HCT116 (cell line): Measurements from ENCODE around the gene PVALEF. TPM values are rescaled to one million over a fixed set of nuclear protein-coding genes. Genes with fewer than 3 reads are reported as not detected.

ENCODE experiments used
- ATAC-seq: fragments of 200-7000 bp; cut with Tn5 transposase; 2 replicates; pipeline ENCODE4 v1.9.1; 2020; ENCODE audit warnings: mild to moderate bottlenecking, moderate library complexity
- BruUV-seq: library from RNA; stranded (reverse); fragments of 400-500 nt; replicated peaks from 2 replicates; lab custom pipeline; 2021; lab: Mats Ljungman, UMichigan
- CTCF ChIA-PET: fragments of 300-600 bp; sonication (Branson Sonifier 250); formaldehyde crosslinking; loops from one replicate; lab custom pipeline; 2021; ENCODE audit warnings: antibody characterized with exemption; lab: Charles Lee
- POLR2A ChIA-PET: fragments of 300-600, 350-600 bp; sonication (Branson Sonifier 250); formaldehyde crosslinking; loops from one replicate; lab custom pipeline; 2021; ENCODE audit warnings: antibody characterized with exemption; lab: Charles Lee
- RAD21 ChIA-PET, 2 experiments: fragments of 300-600 bp; sonication (Branson Sonifier 250); formaldehyde crosslinking; loops; one replicate each; lab custom pipeline; 2023; ENCODE audit warnings: low total read pairs in 2 of 2; ENCODE audit not compliant: uncharacterized antibody in 2 of 2, unreplicated experiment in 2 of 2, low non-redundant PET in 1 of 2; lab: Charles Lee
- DNase-seq: peaks from one replicate; pipeline ENCODE4 v3.0.0-alpha.2; 2010; ENCODE audit warnings: low read depth, low spot score
- H2AFZ ChIP-seq: fragments of 200-600 bp; shearing (Covaris generic), sonication (generic); 2 replicates; pipeline ENCODE4 v1.6.1; 2017; ENCODE audit warnings: low read depth, mixed run types, mixed read lengths, antibody characterized with exemption, low read length; ENCODE audit not compliant: poor library complexity, severe bottlenecking
- H3K27ac ChIP-seq: 2 replicates; pipeline ENCODE4 v1.5.1; 2012; ENCODE audit warnings: low read depth, low read length
- H3K27me3 ChIP-seq: fragments of 200-600 bp; sonication (generic); 2 replicates; pipeline ENCODE4 v1.6.1; 2016; ENCODE audit warnings: mixed run types, low read length, mixed read lengths; ENCODE audit not compliant: insufficient read depth
- H3K36me3 ChIP-seq, 2 experiments: fragments of 200-500 bp in 1 of 2; fragments of 200-600 bp in 1 of 2; sonication (Bioruptor generic) in 1 of 2; sonication (generic) in 1 of 2; 2 replicates each; pipeline versions ENCODE4 v1.5.1 to v1.6.1; 2014 to 2016; ENCODE audit warnings: low read length in 2 of 2, inconsistent platforms in 1 of 2, mixed read lengths in 1 of 2, mixed run types in 1 of 2; ENCODE audit not compliant: insufficient read depth in 2 of 2, control insufficient read depth in 1 of 2
- H3K4me1 ChIP-seq, 2 experiments: fragments of 200-600 bp in 1 of 2; sonication (generic) in 1 of 2; 2 replicates each; pipeline versions ENCODE4 v1.5.1 to v1.6.1; 2012 to 2017; ENCODE audit warnings: low read length in 2 of 2, inconsistent platforms in 1 of 2, mild to moderate bottlenecking in 1 of 2, mixed read lengths in 1 of 2, mixed run types in 1 of 2, moderate library complexity in 1 of 2; ENCODE audit not compliant: insufficient read depth in 2 of 2, control insufficient read depth in 1 of 2
- H3K4me2 ChIP-seq: fragments of 200-600 bp; sonication (generic); 2 replicates; pipeline ENCODE4 v1.6.1; 2017; ENCODE audit warnings: mixed run types, low read length, mixed read lengths
- H3K4me3 ChIP-seq, 2 experiments: fragments of 200-600 bp in 1 of 2; sonication (generic) in 1 of 2; replicated peaks in 1 of 2; 2 replicates each; pipeline ENCODE4 v1.5.1; 2011 to 2016; ENCODE audit warnings: low read length in 2 of 2, control low read depth in 1 of 2, low read depth in 1 of 2, mild to moderate bottlenecking in 1 of 2, mixed read lengths in 1 of 2, mixed run types in 1 of 2
- H3K79me2 ChIP-seq: fragments of 200-600 bp; sonication (generic); 2 replicates; pipeline ENCODE4 v1.6.1; 2017; ENCODE audit warnings: mild to moderate bottlenecking, mixed run types, low read length, moderate library complexity, mixed read lengths; ENCODE audit not compliant: insufficient read depth
- H3K9ac ChIP-seq: fragments of 200-600 bp; sonication (generic); 2 replicates; pipeline ENCODE4 v1.6.1; 2016; ENCODE audit warnings: low read length, mixed read lengths
- H3K9me2 ChIP-seq: fragments of 200-600 bp; sonication (generic), shearing (Covaris generic); 2 replicates; pipeline ENCODE4 v1.6.1; 2017; ENCODE audit warnings: mixed run types, mild to moderate bottlenecking, moderate library complexity; ENCODE audit not compliant: insufficient read depth
- H3K9me3 ChIP-seq, 2 experiments: fragments of 200-500 bp in 1 of 2; fragments of 200-600 bp in 1 of 2; sonication (Bioruptor generic) in 1 of 2; sonication (generic) in 1 of 2; 2 replicates each; pipeline ENCODE4 v1.6.1; 2014 to 2017; ENCODE audit warnings: low read length in 2 of 2, mixed read lengths in 2 of 2, inconsistent platforms in 1 of 2, low read depth in 1 of 2, mild to moderate bottlenecking in 1 of 2, mixed run types in 1 of 2, moderate library complexity in 1 of 2; ENCODE audit not compliant: control insufficient read depth in 1 of 2, insufficient read depth in 1 of 2
- H4K20me1 ChIP-seq: fragments of 200-600 bp; sonication (generic), shearing (Covaris generic); 2 replicates; pipeline ENCODE4 v1.6.1; 2017; ENCODE audit warnings: mixed run types, mild to moderate bottlenecking, moderate library complexity; ENCODE audit not compliant: insufficient read depth
- CBX3 ChIP-seq: IDR thresholded peaks from 2 replicates; pipeline ENCODE4 v1.6.1; 2012; ENCODE audit warnings: low read depth
- EGR1 ChIP-seq: IDR thresholded peaks from 2 replicates; pipeline ENCODE4 v1.6.1; 2012; ENCODE audit warnings: low read depth
- FOSL1 ChIP-seq: IDR thresholded peaks from 2 replicates; pipeline ENCODE4 v1.6.1; 2012; ENCODE audit warnings: low read depth
- JUND ChIP-seq: IDR thresholded peaks from 2 replicates; pipeline ENCODE4 v1.6.1; 2012
- POLR2AphosphoS5 ChIP-seq: IDR thresholded peaks from 2 replicates; pipeline ENCODE4 v1.6.1; 2011; ENCODE audit warnings: mild to moderate bottlenecking, low read depth, low read length, moderate library complexity
- RAD21 ChIP-seq: IDR thresholded peaks from 2 replicates; pipeline ENCODE4 v1.6.1; 2012; ENCODE audit warnings: low read depth, mild to moderate bottlenecking
- REST ChIP-seq: IDR thresholded peaks from 2 replicates; pipeline ENCODE4 v1.6.1; 2012; ENCODE audit warnings: low read depth
- YY1 ChIP-seq: IDR thresholded peaks from 2 replicates; pipeline ENCODE4 v1.6.1; 2011; ENCODE audit warnings: low read length, low read depth, moderate library complexity, mild to moderate bottlenecking; ENCODE audit not compliant: insufficient replicate concordance; ENCODE audit errors: extremely low read depth
- ZBTB33 ChIP-seq: IDR thresholded peaks from 2 replicates; pipeline ENCODE4 v1.6.1; 2011; ENCODE audit warnings: mild to moderate bottlenecking, low read length, moderate library complexity; ENCODE audit not compliant: insufficient replicate concordance; ENCODE audit errors: extremely low read depth
- ZFX ChIP-seq: fragments of 450-650 bp; IDR thresholded peaks from 2 replicates; pipeline ENCODE4 v1.6.1; 2017
- intact Hi-C: fragments of 100-400 bp; cut with micrococcal nuclease; formaldehyde crosslinking; loops from 2 replicates; pipeline ENCODE4 v1.10.0; 2022
- total RNA-seq: library from RNA; stranded (reverse); gene quantifications from one replicate; pipeline ENCODE4 v1.2.1, GENCODE V29; 2021; ENCODE audit not compliant: unreplicated experiment
- TF ChIP-seq, protein P1 (sequence below), 3 experiments: fragments of 200-600 bp in 1 of 3; sonication (generic) in 1 of 3; IDR thresholded peaks in 2 of 3; conservative IDR thresholded peaks in 1 of 3; 2 replicates each; pipeline ENCODE4 v1.5.1; 2012 to 2017; ENCODE audit warnings: low read depth in 2 of 3, low read length in 2 of 3, antibody characterized with exemption in 1 of 3, borderline replicate concordance in 1 of 3, control low read depth in 1 of 3, mild to moderate bottlenecking in 1 of 3, mixed read lengths in 1 of 3, mixed run types in 1 of 3, moderate library complexity in 1 of 3; ENCODE audit not compliant: insufficient read depth in 1 of 3

Gene PVALEF
- total RNA-seq, 1 experiment from 2014 or later, result not detected

- H3K4me1 ChIP-seq, result no peaks in the 10 kb centered on the region
- no peak overlapping the region for H2AFZ ChIP-seq
- H3K9me2 ChIP-seq, result no peaks in the 10 kb centered on the region
- H3K4me3 ChIP-seq, result no peak overlapping the region
- ChIA-PET CTCF (no interaction called here), RAD21 (no interaction called here), POLR2A (no interaction called here)
- no peak overlapping the region for H3K4me2 ChIP-seq
- TF ChIP-seq FOSL1, result no peak
- no peak for TF ChIP-seq EGR1
- TF ChIP-seq YY1, result no peak
- no peak for TF ChIP-seq JUND
- no peak for TF ChIP-seq CBX3
- DNase-seq (no peak), ATAC-seq (no peak)
- no peaks in the 10 kb centered on the region for H3K36me3 ChIP-seq
- no TSS peak for BruUV-seq
- H3K9ac ChIP-seq, result no peak overlapping the region
- no peaks in the 10 kb centered on the region for H3K79me2 ChIP-seq
- no peaks in the 10 kb centered on the region for H4K20me1 ChIP-seq
- no peak overlapping the region for H3K27ac ChIP-seq
- peaks cover 0 to 6% of the 10 kb centered on the region in 2 experiments; a peak in 1 of 4 replicates for H3K9me3 ChIP-seq
- H3K27me3 ChIP-seq, result no peaks in the 10 kb centered on the region
- intact Hi-C loops, result no loop called here
These were observed 14.6 kb downstream of the PVALEF start for GRCh38 chr17:81179861-81180260.

DNA sequence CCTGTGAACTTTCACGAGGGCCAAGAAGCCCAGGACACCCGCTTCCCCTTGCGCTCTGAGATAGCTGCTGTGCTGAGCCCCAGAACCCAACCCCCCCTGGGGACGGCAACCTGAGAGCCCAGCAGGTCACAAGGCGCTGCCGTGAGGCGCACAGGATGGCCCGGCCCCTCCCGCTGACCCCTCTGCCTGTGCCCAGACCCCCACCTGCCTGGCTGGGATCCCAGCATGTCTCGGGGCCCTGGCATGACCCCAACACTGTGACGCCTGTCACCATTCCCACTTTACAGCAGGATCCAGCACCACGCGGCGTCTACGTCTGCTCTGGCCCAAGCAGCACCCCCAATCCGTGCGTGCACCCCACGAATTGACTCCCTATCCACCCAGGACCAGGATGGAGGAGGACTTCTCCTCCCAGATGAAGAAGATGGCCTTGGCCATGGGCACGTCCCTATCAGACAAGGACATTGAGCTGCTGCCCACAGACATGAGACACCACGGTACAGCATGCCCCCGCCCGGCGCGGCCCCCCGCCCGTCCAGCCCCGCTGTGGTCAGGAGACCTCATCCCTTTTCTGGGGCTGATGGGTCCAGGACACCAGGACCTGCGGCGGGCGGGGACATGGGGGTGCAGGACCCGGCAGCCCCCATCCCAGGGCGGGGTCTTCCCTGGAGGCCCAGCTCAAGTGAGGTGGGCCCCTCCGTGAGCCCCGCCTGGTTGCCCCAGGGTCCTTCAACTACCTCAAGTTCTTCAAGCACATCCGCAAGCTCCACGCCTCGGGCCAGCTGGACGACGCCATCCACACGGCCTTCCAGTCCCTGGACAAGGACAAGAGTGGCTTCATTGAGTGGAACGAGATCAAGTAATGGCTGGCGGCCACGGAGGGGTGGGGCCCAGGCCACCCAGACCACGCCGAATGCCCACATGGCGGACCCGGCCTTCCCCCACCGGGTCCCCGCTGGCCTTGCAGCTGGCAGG, 15.8 kb downstream of the PVALEF start:
- intact Hi-C loops, result no loop called here
- ATAC-seq (no peak), DNase-seq (no peak)
- ChIA-PET CTCF (no interaction called here), RAD21 (no interaction called here), POLR2A (no interaction called here)
- Histone ChIP-seq H3K9me2 (no peaks in the 10 kb centered on the region), H3K79me2 (no peaks in the 10 kb centered on the region), H3K4me3 (no peak overlapping the region), H3K9me3 (no peaks in the 10 kb centered on the region), H3K4me1 (no peaks in the 10 kb centered on the region), H3K4me2 (no peak overlapping the region), H3K27me3 (no peaks in the 10 kb centered on the region), H4K20me1 (no peaks in the 10 kb centered on the region), H2AFZ (no peak overlapping the region), H3K36me3 (no peaks in the 10 kb centered on the region), H3K27ac (no peak overlapping the region), H3K9ac (no peak overlapping the region)
- no TSS peak for BruUV-seq
- TF ChIP-seq ZFX (no peak), POLR2AphosphoS5 (no peak), EGR1 (no peak), ZBTB33 (no peak), RAD21 (no peak), REST (no peak)
- TF ChIP-seq, protein P1, sequence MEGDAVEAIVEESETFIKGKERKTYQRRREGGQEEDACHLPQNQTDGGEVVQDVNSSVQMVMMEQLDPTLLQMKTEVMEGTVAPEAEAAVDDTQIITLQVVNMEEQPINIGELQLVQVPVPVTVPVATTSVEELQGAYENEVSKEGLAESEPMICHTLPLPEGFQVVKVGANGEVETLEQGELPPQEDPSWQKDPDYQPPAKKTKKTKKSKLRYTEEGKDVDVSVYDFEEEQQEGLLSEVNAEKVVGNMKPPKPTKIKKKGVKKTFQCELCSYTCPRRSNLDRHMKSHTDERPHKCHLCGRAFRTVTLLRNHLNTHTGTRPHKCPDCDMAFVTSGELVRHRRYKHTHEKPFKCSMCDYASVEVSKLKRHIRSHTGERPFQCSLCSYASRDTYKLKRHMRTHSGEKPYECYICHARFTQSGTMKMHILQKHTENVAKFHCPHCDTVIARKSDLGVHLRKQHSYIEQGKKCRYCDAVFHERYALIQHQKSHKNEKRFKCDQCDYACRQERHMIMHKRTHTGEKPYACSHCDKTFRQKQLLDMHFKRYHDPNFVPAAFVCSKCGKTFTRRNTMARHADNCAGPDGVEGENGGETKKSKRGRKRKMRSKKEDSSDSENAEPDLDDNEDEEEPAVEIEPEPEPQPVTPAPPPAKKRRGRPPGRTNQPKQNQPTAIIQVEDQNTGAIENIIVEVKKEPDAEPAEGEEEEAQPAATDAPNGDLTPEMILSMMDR (IDR thresholded peaks at IDR 0.05 in 2 of 3, conservative IDR thresholded peaks at IDR 0.05 in 1 of 3; ENCODE audit: borderline replicate concordance in 1 of 3, insufficient read depth in 1 of 3, low read depth in 2 of 3, low read length in 2 of 3), result no peak
